GM19397 (cell line): ENCODE data around the gene BNIP3.
A peak's percentile ranks its signal among the peaks of the same experiment; 100 is the strongest.
"Not testable (repeated sequence)": the region's sequence is repeated elsewhere in the genome, so short reads cannot be mapped to it uniquely, and the experiment has no call there.

Experiments used
- ATAC-seq: cut with Tn5 transposase; IDR thresholded peaks from one replicate; pipeline ENCODE4 v1.9.1; 2021; ENCODE audit warnings: mild to moderate bottlenecking, moderate library complexity; ENCODE audit not compliant: unreplicated experiment

Gene BNIP3

GRCh38 chr10:131933016-131933695 lies 48.6 kb downstream of the BNIP3 start:
- no peak for ATAC-seq

- no peak for ATAC-seq
Measured at GRCh38 chr10:131931981-131932380, 49.7 kb downstream of the BNIP3 start.

- ATAC-seq = no peak
Measured at GRCh38 chr10:131930586-131931330, 51.0 kb downstream of the BNIP3 start.

GRCh38 chr10:131930150-131930549 lies 51.6 kb downstream of the BNIP3 start:
- ATAC-seq = no peak

- no peak for ATAC-seq
Measured at GRCh38 chr10:131929122-131929845, 52.4 kb downstream of the BNIP3 start.

- peak; percentile 78 for ATAC-seq
Measured at GRCh38 chr10:131928248-131929095, 53.3 kb downstream of the BNIP3 start.

GRCh38 chr10:131926743-131927595 lies 54.8 kb downstream of the BNIP3 start:
- ATAC-seq = no peak

GRCh38 chr10:131926253-131926652 lies 55.5 kb downstream of the BNIP3 start:
- ATAC-seq = no peak

GRCh38 chr10:131925716-131926115 lies 56.0 kb downstream of the BNIP3 start:
- no peak for ATAC-seq

- ATAC-seq = no peak
Measured at GRCh38 chr10:131925011-131925649, 56.6 kb downstream of the BNIP3 start.

- ATAC-seq = no peak
Measured at GRCh38 chr10:131923038-131923756, 58.5 kb downstream of the BNIP3 start.

- ATAC-seq = no peak
Measured at GRCh38 chr10:131921184-131921583, 60.5 kb downstream of the BNIP3 start.

GRCh38 chr10:131920693-131921092 lies 61.0 kb downstream of the BNIP3 start:
- ATAC-seq = no peak

- no peak for ATAC-seq
Measured at GRCh38 chr10:131920151-131920550, 61.6 kb downstream of the BNIP3 start.

GRCh38 chr10:131919461-131919860 lies 62.3 kb downstream of the BNIP3 start:
- ATAC-seq = not testable (repeated sequence)
